Hepatocyte (in vitro differentiated cells): ENCODE data around the gene NEFH. TPM values are rescaled to one million over a fixed set of nuclear protein-coding genes. Genes with fewer than 3 reads are reported as not detected.
"Not testable (repeated sequence)": the region's sequence is repeated elsewhere in the genome, so short reads cannot be mapped to it uniquely, and the experiment has no call there.

Experiments
- DNase-seq: peaks from one replicate; pipeline ENCODE4 v3.0.0-alpha.2; 2016; ENCODE audit warnings: low spot score
- H2AFZ ChIP-seq: fragments of 200-600 bp; sonication (generic); 2 replicates; pipeline ENCODE4 v1.6.0; 2016; ENCODE audit warnings: antibody characterized with exemption, mild to moderate bottlenecking
- H3K27ac ChIP-seq: fragments of 200-600 bp; sonication (generic); 2 replicates; pipeline ENCODE4 v1.5.1; 2016; ENCODE audit warnings: mild to moderate bottlenecking
- H3K27me3 ChIP-seq: fragments of 200-600 bp; sonication (generic); 2 replicates; pipeline ENCODE4 v1.6.1; 2016
- H3K36me3 ChIP-seq: fragments of 200-600 bp; sonication (generic); replicated peaks from 2 replicates; pipeline ENCODE4 v1.5.1; 2016; ENCODE audit warnings: low read depth; ENCODE audit not compliant: insufficient read depth
- H3K4me1 ChIP-seq: fragments of 200-600 bp; sonication (generic); 2 replicates; pipeline ENCODE4 v1.5.1; 2016; ENCODE audit warnings: mild to moderate bottlenecking, moderate library complexity; ENCODE audit not compliant: insufficient read depth
- H3K4me2 ChIP-seq: fragments of 200-600 bp; sonication (generic); 2 replicates; pipeline ENCODE4 v1.6.0; 2016
- H3K4me3 ChIP-seq: fragments of 200-600 bp; sonication (generic); 2 replicates; pipeline ENCODE4 v1.5.1; 2016; ENCODE audit warnings: mild to moderate bottlenecking
- H3K79me2 ChIP-seq: fragments of 200-600 bp; sonication (generic); 2 replicates; pipeline ENCODE4 v1.6.0; 2017; ENCODE audit warnings: mild to moderate bottlenecking
- H3K9me2 ChIP-seq: fragments of 200-600 bp; sonication (generic); replicated peaks from 2 replicates; pipeline ENCODE4 v1.6.0; 2017; ENCODE audit warnings: mild to moderate bottlenecking; ENCODE audit not compliant: insufficient read depth
- H3K9me3 ChIP-seq: fragments of 200-600 bp; sonication (generic); 2 replicates; pipeline ENCODE4 v1.5.1; 2016; ENCODE audit warnings: low read depth, mild to moderate bottlenecking
- H4K20me1 ChIP-seq: fragments of 200-600 bp; sonication (generic); 2 replicates; pipeline ENCODE4 v1.6.0; 2016; ENCODE audit warnings: mild to moderate bottlenecking; ENCODE audit not compliant: insufficient read depth, poor library complexity, severe bottlenecking
- EZH2 ChIP-seq: fragments of 200-600 bp; sonication (generic); IDR thresholded peaks from 2 replicates; pipeline ENCODE4 v1.6.1; 2016; ENCODE audit warnings: antibody characterized with exemption, mild to moderate bottlenecking, borderline replicate concordance
- EZH2phosphoT487 ChIP-seq: fragments of 200-600 bp; sonication (generic); IDR thresholded peaks from one replicate; pipeline ENCODE4 v1.6.1; 2018; ENCODE audit warnings: antibody characterized with exemption, mild to moderate bottlenecking, low read depth, moderate library complexity; ENCODE audit not compliant: unreplicated experiment, severe bottlenecking
- WGBS: methylation state at CpG from one replicate; pipeline ENCODE4 v1.1.6; 2016; ENCODE audit warnings: low lambda C conversion rate; ENCODE audit errors: missing lambda C conversion rate; 5-methylcytosine and 5-hydroxymethylcytosine counted together
- polyA plus RNA-seq: library from polyadenylated mRNA; unstranded; fragments of >200 nt; fragmentation: Nextera tagmentation; extraction: Ambion mirVana; gene quantifications from 2 replicates; pipeline ENCODE4 v1.2.1, GENCODE V29; 2016
- total RNA-seq: library from RNA; depleted of rRNA; stranded (reverse); fragments of >200 nt; gene quantifications from 2 replicates; pipeline ENCODE4 v1.2.3, GENCODE V29; 2014
- TF ChIP-seq, protein P1 (sequence below): fragments of 200-600 bp; sonication (generic); IDR thresholded peaks from 2 replicates; pipeline ENCODE4 v1.5.1; 2016; ENCODE audit warnings: antibody characterized with exemption, mild to moderate bottlenecking; ENCODE audit not compliant: poor library complexity

NEFH gene
- total and polyA plus RNA-seq, 2 experiments from 2014 or later = 0.03 to 0.98 TPM

DNA sequence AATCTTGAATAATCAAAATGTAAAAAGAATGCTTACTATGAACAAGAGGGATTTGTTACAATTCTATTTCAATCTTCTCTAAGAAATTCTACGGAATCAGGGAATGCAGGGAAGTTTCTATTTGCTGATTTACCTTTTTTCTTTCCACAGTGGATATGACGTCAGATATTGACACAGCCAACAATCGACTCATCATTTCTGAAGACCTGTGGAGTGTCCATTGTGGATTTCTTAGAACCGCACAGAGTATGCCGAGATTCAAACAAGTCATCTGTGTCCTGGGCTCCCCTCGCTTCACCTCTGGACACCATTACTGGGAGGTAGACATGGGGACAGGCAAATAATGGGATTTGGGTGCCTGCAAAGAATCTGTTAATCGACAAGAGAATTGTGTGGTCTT lies 45.7 kb upstream of the NEFH start:
- TF ChIP-seq EZH2 (no peak), EZH2phosphoT487 (no peak)
- TF ChIP-seq, protein P1, sequence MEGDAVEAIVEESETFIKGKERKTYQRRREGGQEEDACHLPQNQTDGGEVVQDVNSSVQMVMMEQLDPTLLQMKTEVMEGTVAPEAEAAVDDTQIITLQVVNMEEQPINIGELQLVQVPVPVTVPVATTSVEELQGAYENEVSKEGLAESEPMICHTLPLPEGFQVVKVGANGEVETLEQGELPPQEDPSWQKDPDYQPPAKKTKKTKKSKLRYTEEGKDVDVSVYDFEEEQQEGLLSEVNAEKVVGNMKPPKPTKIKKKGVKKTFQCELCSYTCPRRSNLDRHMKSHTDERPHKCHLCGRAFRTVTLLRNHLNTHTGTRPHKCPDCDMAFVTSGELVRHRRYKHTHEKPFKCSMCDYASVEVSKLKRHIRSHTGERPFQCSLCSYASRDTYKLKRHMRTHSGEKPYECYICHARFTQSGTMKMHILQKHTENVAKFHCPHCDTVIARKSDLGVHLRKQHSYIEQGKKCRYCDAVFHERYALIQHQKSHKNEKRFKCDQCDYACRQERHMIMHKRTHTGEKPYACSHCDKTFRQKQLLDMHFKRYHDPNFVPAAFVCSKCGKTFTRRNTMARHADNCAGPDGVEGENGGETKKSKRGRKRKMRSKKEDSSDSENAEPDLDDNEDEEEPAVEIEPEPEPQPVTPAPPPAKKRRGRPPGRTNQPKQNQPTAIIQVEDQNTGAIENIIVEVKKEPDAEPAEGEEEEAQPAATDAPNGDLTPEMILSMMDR = no peak
- no peaks in the 10 kb centered on the region for H3K9me2 ChIP-seq
- no peak overlapping the region for H3K4me3 ChIP-seq
- no peaks in the 10 kb centered on the region for H3K27me3 ChIP-seq
- H3K79me2 ChIP-seq = no peaks in the 10 kb centered on the region
- H3K9me3 ChIP-seq = no peaks in the 10 kb centered on the region
- H3K4me1 ChIP-seq = no peaks in the 10 kb centered on the region
- no peaks in the 10 kb centered on the region for H4K20me1 ChIP-seq
- H3K27ac ChIP-seq = no peak overlapping the region
- no peaks in the 10 kb centered on the region for H3K36me3 ChIP-seq
- H2AFZ ChIP-seq = no peak overlapping the region
- H3K4me2 ChIP-seq = no peak overlapping the region
- DNase-seq = no peak
- 81% methylated on average over 7 of the region's 7 CpGs for WGBS

DNA sequence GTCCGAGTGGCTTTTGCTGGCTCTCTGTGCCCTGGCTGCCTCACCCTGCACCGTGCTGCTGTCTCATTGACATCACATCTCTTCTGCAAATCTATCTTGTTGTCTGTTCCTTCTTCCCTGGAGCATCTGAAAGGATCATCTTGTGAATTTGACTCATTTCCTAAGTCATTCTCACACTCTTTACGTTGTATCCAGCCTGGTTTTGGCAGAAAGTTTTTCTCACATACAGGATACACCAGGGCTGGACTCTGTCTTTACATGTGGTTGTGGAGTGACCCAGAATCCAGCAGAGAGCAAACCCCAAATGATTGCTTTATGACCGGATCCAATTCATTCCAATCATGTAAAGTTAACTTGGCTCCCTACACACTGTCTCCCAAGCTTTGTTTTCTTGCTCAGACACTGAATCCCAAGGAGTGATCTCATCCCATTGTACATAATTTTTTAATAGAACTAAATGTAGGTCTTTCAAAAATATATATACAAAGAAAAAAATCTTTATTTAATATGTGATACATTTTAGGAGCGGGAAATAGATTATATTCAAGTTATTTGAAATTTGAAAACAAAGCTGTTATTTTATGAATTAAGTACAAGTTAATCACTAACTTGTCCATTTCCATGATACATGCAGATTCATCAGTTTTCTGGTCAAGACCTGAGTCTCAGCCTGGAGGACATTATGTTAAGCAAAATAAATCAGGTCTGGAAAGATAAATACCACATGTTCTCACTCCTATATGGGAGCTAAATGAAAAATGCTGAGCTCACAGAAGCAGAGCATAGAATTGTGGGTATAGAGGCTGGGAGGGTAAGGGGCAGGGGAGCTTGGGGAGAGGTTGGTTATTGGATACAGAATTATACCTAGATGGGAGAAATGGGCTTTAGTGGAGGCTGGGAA lies 44.5 kb upstream of the NEFH start:
- Histone ChIP-seq H3K36me3 (no peaks in the 10 kb centered on the region), H3K4me2 (no peak overlapping the region), H4K20me1 (no peaks in the 10 kb centered on the region), H3K4me3 (no peak overlapping the region), H3K9me3 (no peaks in the 10 kb centered on the region), H2AFZ (no peak overlapping the region), H3K9me2 (no peaks in the 10 kb centered on the region), H3K4me1 (no peaks in the 10 kb centered on the region), H3K27me3 (no peaks in the 10 kb centered on the region), H3K27ac (no peak overlapping the region), H3K79me2 (no peaks in the 10 kb centered on the region)
- 76% methylated on average over 5 of the region's 5 CpGs for WGBS
- TF ChIP-seq EZH2 (no peak), EZH2phosphoT487 (no peak)
- TF ChIP-seq, protein P1 = no peak
- DNase-seq = no peak

DNA sequence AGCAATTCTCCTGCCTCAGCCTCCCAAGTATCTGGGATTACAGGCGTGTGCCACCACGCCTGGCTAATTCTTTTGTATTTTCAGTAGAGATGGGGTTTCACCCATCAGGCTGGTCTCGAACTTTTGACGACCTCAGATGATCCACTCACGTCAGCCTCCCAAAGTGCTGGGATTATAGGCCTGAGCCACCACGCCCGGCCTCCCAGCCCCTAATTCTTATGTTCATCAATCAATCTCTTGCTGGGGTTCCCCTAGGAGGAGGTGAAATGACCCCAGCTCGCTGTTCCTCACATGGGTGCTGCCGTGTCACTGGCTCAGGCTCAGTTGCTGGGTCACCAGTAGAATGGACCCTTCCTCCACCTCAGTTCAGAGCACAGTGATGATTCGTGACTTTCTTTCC lies 41.7 kb upstream of the NEFH start, which contains the start of gene RFPL1:
RFPL1 (plus strand) TSS at position 301 of the 400 bp plus-strand sequence.
- H3K36me3 ChIP-seq, H3K9me2 ChIP-seq, H3K27me3 ChIP-seq, DNase-seq, H3K4me3 ChIP-seq, H4K20me1 ChIP-seq, H3K79me2 ChIP-seq, H2AFZ ChIP-seq, H3K4me1 ChIP-seq, H3K9me3 ChIP-seq, H3K27ac ChIP-seq, H3K4me2 ChIP-seq: not testable (repeated sequence)
- 91% methylated on average over 10 of the region's 10 CpGs for WGBS

DNA sequence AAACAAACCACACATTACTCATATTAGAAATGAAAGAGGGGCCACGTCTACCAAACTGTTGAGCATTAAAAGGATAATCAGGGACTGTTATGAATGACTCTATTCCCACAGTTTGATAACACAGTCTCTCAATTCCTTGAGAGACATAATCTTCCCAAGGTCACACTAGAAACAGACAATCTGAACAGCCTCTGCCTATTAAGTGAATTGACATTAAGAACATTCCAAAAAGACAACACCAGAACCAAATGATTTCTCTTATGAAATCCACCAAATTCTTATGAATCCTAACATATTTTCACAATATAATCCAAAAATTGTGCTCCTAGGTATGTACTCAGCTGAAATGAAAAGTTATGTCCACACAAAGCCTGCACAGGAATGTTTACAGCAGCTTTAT lies 37.0 kb upstream of the NEFH start:
- Histone ChIP-seq H3K9me2 (no peaks in the 10 kb centered on the region), H3K4me2 (no peak overlapping the region), H3K9me3 (no peaks in the 10 kb centered on the region), H3K27me3 (no peaks in the 10 kb centered on the region), H2AFZ (no peak overlapping the region), H3K4me1 (no peaks in the 10 kb centered on the region), H3K36me3 (no peaks in the 10 kb centered on the region), H4K20me1 (no peaks in the 10 kb centered on the region), H3K27ac (no peak overlapping the region), H3K79me2 (no peaks in the 10 kb centered on the region), H3K4me3 (no peak overlapping the region)
- no peak for TF ChIP-seq EZH2phosphoT487
- TF ChIP-seq, protein P1 = no peak
- no peak for TF ChIP-seq EZH2
- 63% methylated on average over 1 of the region's 1 CpG for WGBS
- no peak for DNase-seq
